ENCODE measurements around the gene CRNKL1.
"Not testable (repeated sequence)": the region's sequence is repeated elsewhere in the genome, so short reads cannot be mapped to it uniquely, and the experiment has no call there.

DNA sequence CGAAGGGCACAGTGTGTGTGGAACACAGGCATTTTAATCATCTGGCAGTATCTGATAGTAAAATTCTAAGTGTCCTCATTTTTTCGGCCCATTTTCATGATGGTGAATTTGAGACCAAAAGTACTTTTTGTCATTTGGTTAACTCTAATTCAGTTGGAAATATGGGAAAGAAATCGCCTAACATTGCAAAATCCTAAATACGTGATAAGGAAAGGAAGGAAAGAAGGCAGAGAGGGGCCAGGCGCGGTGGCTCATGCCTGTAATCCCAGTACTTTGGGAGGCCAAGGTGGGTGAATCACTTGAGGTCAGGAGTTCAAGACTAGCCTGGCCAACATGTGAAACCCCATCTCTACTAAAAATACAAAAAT, 48.3 kb downstream of the CRNKL1 start:
- TF ChIP-seq, protein P1, sequence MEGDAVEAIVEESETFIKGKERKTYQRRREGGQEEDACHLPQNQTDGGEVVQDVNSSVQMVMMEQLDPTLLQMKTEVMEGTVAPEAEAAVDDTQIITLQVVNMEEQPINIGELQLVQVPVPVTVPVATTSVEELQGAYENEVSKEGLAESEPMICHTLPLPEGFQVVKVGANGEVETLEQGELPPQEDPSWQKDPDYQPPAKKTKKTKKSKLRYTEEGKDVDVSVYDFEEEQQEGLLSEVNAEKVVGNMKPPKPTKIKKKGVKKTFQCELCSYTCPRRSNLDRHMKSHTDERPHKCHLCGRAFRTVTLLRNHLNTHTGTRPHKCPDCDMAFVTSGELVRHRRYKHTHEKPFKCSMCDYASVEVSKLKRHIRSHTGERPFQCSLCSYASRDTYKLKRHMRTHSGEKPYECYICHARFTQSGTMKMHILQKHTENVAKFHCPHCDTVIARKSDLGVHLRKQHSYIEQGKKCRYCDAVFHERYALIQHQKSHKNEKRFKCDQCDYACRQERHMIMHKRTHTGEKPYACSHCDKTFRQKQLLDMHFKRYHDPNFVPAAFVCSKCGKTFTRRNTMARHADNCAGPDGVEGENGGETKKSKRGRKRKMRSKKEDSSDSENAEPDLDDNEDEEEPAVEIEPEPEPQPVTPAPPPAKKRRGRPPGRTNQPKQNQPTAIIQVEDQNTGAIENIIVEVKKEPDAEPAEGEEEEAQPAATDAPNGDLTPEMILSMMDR (conservative IDR thresholded peaks at IDR 0.05) = not testable (repeated sequence)
- TF ChIP-seq ZFX (IDR thresholded peaks at IDR 0.05) = not testable (repeated sequence)

All from C4-2B (cell line).